K562 (cell line): ENCODE measurements around the gene GDF2. TPM values are rescaled to one million over a fixed set of nuclear protein-coding genes. Genes with fewer than 3 reads are reported as not detected.

Experiments used
- ATAC-seq: fragments of 200-7000 bp; cut with Tn5 transposase; 3 replicates; pipeline ENCODE4 v1.9.1; 2020; ENCODE audit warnings: moderate library complexity
- BruUV-seq: library from RNA; stranded (reverse); fragments of 400-500 nt; replicated peaks from 2 replicates; lab custom pipeline; 2021; lab: Mats Ljungman, UMichigan
- CTCF ChIA-PET: fragments of 300-600 bp; formaldehyde crosslinking; extraction: SDS; loops from one replicate; lab custom pipeline; 2021; ENCODE audit warnings: low intra/inter-chr PET ratio; lab: Yijun Ruan, JAX
- POLR2A ChIA-PET: fragments of 300-600, 350-650 bp; sonication (Branson Sonifier 250); formaldehyde crosslinking; extraction: SDS; loops from one replicate; lab custom pipeline; 2021; ENCODE audit warnings: antibody characterized with exemption, inconsistent platforms; lab: Yijun Ruan, JAX
- DNase-seq, 4 experiments: peaks; one replicate each; pipeline versions ENCODE4 v3.0.0 to v3.0.0-alpha.2; 2011 to 2018; ENCODE audit warnings: low spot score in 3 of 4, mixed read lengths in 3 of 4; ENCODE audit errors: extremely low read depth in 1 of 4
- FAIRE-seq: peaks from 2 replicates; lab custom pipeline; 2011; peaks lifted over from hg19 to GRCh38; lab: Jason Lieb, UNC
- H2AFZ ChIP-seq: 2 replicates; pipeline ENCODE4 v1.6.0; 2011; ENCODE audit warnings: low read depth, low read length, control low read depth, inconsistent platforms
- H3K27ac ChIP-seq: fragments of 200-600 bp; 3 replicates; pipeline ENCODE4 v1.8.0; 2011; ENCODE audit warnings: low read depth, mild to moderate bottlenecking, control low read depth, inconsistent platforms, low read length, moderate library complexity, mixed read lengths; ENCODE audit errors: extremely low read depth
- H3K27me3 ChIP-seq, 2 experiments: fragments of 300-600 bp in 1 of 2; 2 replicates in 1 of 2; 3 replicates in 1 of 2; pipeline versions ENCODE4 v1.6.0 to v1.8.0; 2011; ENCODE audit warnings: inconsistent platforms in 2 of 2, low read length in 2 of 2, mild to moderate bottlenecking in 1 of 2, mixed read lengths in 1 of 2, moderate library complexity in 1 of 2; ENCODE audit not compliant: control insufficient read depth in 2 of 2, insufficient read depth in 2 of 2
- H3K36me3 ChIP-seq: fragments of 300-600 bp; 3 replicates; pipeline ENCODE4 v1.8.0; 2011; ENCODE audit warnings: mild to moderate bottlenecking, low read length, inconsistent platforms; ENCODE audit not compliant: control insufficient read depth, insufficient read depth
- H3K4me1 ChIP-seq, 2 experiments: fragments of 200-600 bp in 1 of 2; replicated peaks in 1 of 2; 2 replicates in 1 of 2; 3 replicates in 1 of 2; pipeline versions ENCODE4 v1.5.1 to v1.8.0; 2011; ENCODE audit warnings: inconsistent platforms in 2 of 2, low read length in 2 of 2, mild to moderate bottlenecking in 1 of 2, mixed read lengths in 1 of 2, moderate library complexity in 1 of 2; ENCODE audit not compliant: control insufficient read depth in 2 of 2, insufficient read depth in 2 of 2
- H3K4me2 ChIP-seq: 2 replicates; pipeline ENCODE4 v1.6.1; 2011; ENCODE audit warnings: low read length, control low read depth, inconsistent platforms, mixed read lengths; ENCODE audit not compliant: insufficient read depth
- H3K4me3 ChIP-seq: fragments of 200-600 bp; sonication (generic), shearing (Covaris generic); 2 replicates; pipeline ENCODE4 v1.5.1; 2016; ENCODE audit warnings: control low read depth, inconsistent platforms
- H3K79me2 ChIP-seq: fragments of 200-600 bp; 3 replicates; pipeline ENCODE4 v1.8.0; 2011; ENCODE audit warnings: low read length, inconsistent platforms; ENCODE audit not compliant: control insufficient read depth, insufficient read depth
- H3K9ac ChIP-seq, 2 experiments: 2 replicates each; pipeline versions ENCODE4 v1.6.0 to v1.6.1; 2011; ENCODE audit warnings: low read depth in 2 of 2, low read length in 2 of 2, control low read depth in 1 of 2, inconsistent platforms in 1 of 2, mild to moderate bottlenecking in 1 of 2, mixed read lengths in 1 of 2; ENCODE audit not compliant: insufficient read depth in 1 of 2
- H3K9me1 ChIP-seq: one replicate; pipeline ENCODE4 v1.6.0; 2011; ENCODE audit warnings: inconsistent platforms, mild to moderate bottlenecking, low read length, moderate library complexity; ENCODE audit not compliant: control insufficient read depth, insufficient read depth
- H3K9me3 ChIP-seq: replicated peaks from 2 replicates; pipeline ENCODE4 v1.5.1; 2011; ENCODE audit warnings: low read depth, low read length, inconsistent platforms; ENCODE audit not compliant: control insufficient read depth, insufficient read depth
- H4K20me1 ChIP-seq: replicated peaks from 2 replicates; pipeline ENCODE4 v1.6.1; 2011; ENCODE audit warnings: low read length, inconsistent platforms, mixed read lengths; ENCODE audit not compliant: control insufficient read depth, insufficient read depth
- CHD2 ChIP-seq: IDR thresholded peaks from 2 replicates; pipeline ENCODE4 v1.6.1; 2011; ENCODE audit warnings: low read depth, low read length
- CHD4 ChIP-seq: fragments of 200-600 bp; sonication (generic); IDR thresholded peaks from 3 replicates; pipeline ENCODE4 v1.6.1; 2012; ENCODE audit warnings: low read depth, mild to moderate bottlenecking, mixed read lengths, low read length, inconsistent platforms; ENCODE audit not compliant: insufficient read depth, insufficient replicate concordance, poor library complexity, severe bottlenecking
- E4F1 ChIP-seq: fragments of 250-450 bp; sonication (Bioruptor Pico); IDR thresholded peaks from 2 replicates; pipeline ENCODE4 v1.5.0; 2021; ENCODE audit warnings: mild to moderate bottlenecking, borderline replicate concordance
- EGR1 ChIP-seq: fragments of 450-650 bp; conservative IDR thresholded peaks from 2 replicates; pipeline ENCODE4 v1.6.1; 2017; ENCODE audit warnings: mild to moderate bottlenecking
- KDM4B ChIP-seq, 2 experiments: fragments of 450-650 bp in 1 of 2; sonication (generic) in 1 of 2; IDR thresholded peaks; 2 replicates each; pipeline ENCODE4 v1.6.1; 2016 to 2017; ENCODE audit warnings: borderline replicate concordance in 2 of 2, antibody characterized with exemption in 1 of 2, low read depth in 1 of 2, mild to moderate bottlenecking in 1 of 2
- LEF1 ChIP-seq: fragments of 450-650 bp; IDR thresholded peaks from 2 replicates; pipeline ENCODE4 v1.6.1; 2016; ENCODE audit warnings: mild to moderate bottlenecking
- NFIC ChIP-seq: fragments of 450-650 bp; IDR thresholded peaks from 2 replicates; pipeline ENCODE4 v1.6.1; 2017; ENCODE audit warnings: mild to moderate bottlenecking, inconsistent platforms
- NFXL1 ChIP-seq: fragments of 450-650 bp; formaldehyde crosslinking; IDR thresholded peaks from 2 replicates; pipeline ENCODE4 v1.4.0; 2021; ENCODE audit warnings: mild to moderate bottlenecking
- NR0B1 ChIP-seq: fragments of 450-650 bp; IDR thresholded peaks from one replicate; pipeline ENCODE4 v1.6.1; 2018; ENCODE audit warnings: mild to moderate bottlenecking, moderate library complexity; ENCODE audit not compliant: partially characterized antibody
- NR2C2 ChIP-seq, 2 experiments: fragments of 200-800 bp in 1 of 2; sonication (Bioruptor generic) in 1 of 2; sonication (generic) in 1 of 2; formaldehyde crosslinking in 1 of 2; IDR thresholded peaks; 2 replicates each; pipeline versions ENCODE4 v1.6.1 to v1.8.0; 2016 to 2022; ENCODE audit warnings: mild to moderate bottlenecking in 1 of 2, missing compliant biosample characterization in 1 of 2, missing genetic modification characterization in 1 of 2, missing genetic modification reagents in 1 of 2
- RHOXF2B ChIP-seq: fragments of 250-450 bp; sonication (Bioruptor Pico); conservative IDR thresholded peaks from 2 replicates; pipeline ENCODE4 v1.5.1; 2021
- SMAD2 ChIP-seq: fragments of 150-350 bp; IDR thresholded peaks from 2 replicates; pipeline ENCODE4 v1.6.1; 2014; ENCODE audit warnings: low read depth, mild to moderate bottlenecking, low read length
- SRSF3 ChIP-seq: fragments of 200-400 bp; formaldehyde crosslinking; IDR thresholded peaks from 2 replicates; pipeline ENCODE4 v1.6.1; 2016; ENCODE audit warnings: mild to moderate bottlenecking, low read length, moderate library complexity; ENCODE audit not compliant: insufficient read depth
- TCF7 ChIP-seq: sonication (generic); IDR thresholded peaks from 2 replicates; pipeline ENCODE4 v1.6.1; 2016; ENCODE audit warnings: antibody characterized with exemption, borderline replicate concordance
- WGBS: fragments of 100-300 bp; shearing (Covaris generic); methylation state at CpG from one replicate; pipeline ENCODE4 v1.1.6; 2016; ENCODE audit warnings: low coverage, mixed read lengths; ENCODE audit not compliant: insufficient coverage; ENCODE audit errors: missing lambda C conversion rate; 5-methylcytosine and 5-hydroxymethylcytosine counted together
- in situ Hi-C: fragments of 300-500 bp; cut with MboI; formaldehyde crosslinking; loops from 4 replicates; pipeline ENCODE4 v1.15.0; 2018; ENCODE audit warnings: inconsistent platforms, mixed read lengths
- intact Hi-C: fragments of 100-400 bp; cut with micrococcal nuclease; formaldehyde crosslinking; loops from 2 replicates; pipeline ENCODE4 v1.14.2; 2022
- polyA plus RNA-seq, 8 experiments: library from polyadenylated mRNA; depleted of rRNA in 4 of 8; stranded (reverse) in 5 of 8; unstranded in 3 of 8; fragments of >200 nt; fragmentation: Nextera tagmentation in 2 of 8; fragmentation: Illumina TruSeq in 1 of 8; extraction: Ambion mirVana in 2 of 8; extraction: Trizol in 1 of 8; gene quantifications; 2 replicates each; pipeline versions ENCODE4 v1.2.1 to v1.2.3, GENCODE V29; 2011 to 2014; ENCODE audit warnings: inconsistent platforms in 1 of 8, missing spikeins in 1 of 8
- total RNA-seq, 7 experiments: library from RNA; depleted of rRNA in 6 of 7; stranded (reverse); fragments of >200 nt in 6 of 7; fragmentation: Illumina TruSeq in 2 of 7; extraction: Trizol in 2 of 7; gene quantifications; 2 replicates each; pipeline versions ENCODE4 v1.2.1 to v1.2.3, GENCODE V29; 2011 to 2021; ENCODE audit warnings: low replicate concordance in 1 of 7
- TF ChIP-seq, protein P1 (sequence below): sonication (generic); formaldehyde crosslinking; IDR thresholded peaks from 2 replicates; pipeline ENCODE4 v1.8.0; 2022; ENCODE audit warnings: mild to moderate bottlenecking, missing genetic modification reagents

GDF2 gene
- total and polyA plus RNA-seq, 9 of the 15 experiments (the other 6 are each of a cell fraction or from before 2014, with no cell fraction given): 0.08 to 0.58 (median 0.27) TPM; not detected in 2

- Histone ChIP-seq H3K9me3 (no peaks in the 10 kb centered on the region), H3K9ac (peak overlapping the region in 1 of 2 experiments; percentile 22; a peak in 1 of 4 replicates), H3K9me1 (no peaks in the 10 kb centered on the region), H3K27ac (no peak overlapping the region), H2AFZ (peak overlapping the region; percentile 6; the same call in 1 of the 2 replicates), H3K4me3 (no peak overlapping the region), H4K20me1 (peaks cover 5% of the 10 kb centered on the region; the same call in 1 of the 2 replicates), H3K4me2 (peak overlapping the region; percentile 40; the same call in 1 of the 2 replicates), H3K36me3 (no peaks in the 10 kb centered on the region), H3K79me2 (no peaks in the 10 kb centered on the region), H3K4me1 (peaks cover 13 to 27% of the 10 kb centered on the region in 2 experiments; a peak in 4 of 5 replicates), H3K27me3 (peaks cover 0 to 6% of the 10 kb centered on the region in 2 experiments; a peak in 3 of 5 replicates)
- ATAC-seq (peak; percentile 93), DNase-seq (peak; percentile 79 to 80 (median 79)), FAIRE-seq (no peak)
- in situ Hi-C loops (loop anchor here (10.0 kb wide), 1 partner anchor 277 kb away; no protein-coding TSS in a partner anchor), intact Hi-C loops (loop anchor here (1.0 to 5.0 kb wide), 3 partner anchors 50 to 287 kb away; no protein-coding TSS in a partner anchor)
- ChIA-PET POLR2A (interaction anchor here (0.9 to 1.1 kb wide), 3 partner anchors 13 to 265 kb away, joined by 3 read pairs; no protein-coding TSS in a partner anchor), CTCF (interaction anchor here (0.6 to 2.3 kb wide), 8 partner anchors 11 to 317 kb away, joined by 3 to 10 read pairs (median 4); no protein-coding TSS in a partner anchor)
- 5% methylated on average over 20 of the region's 20 CpGs for WGBS
- no TSS peak for BruUV-seq
- TF ChIP-seq CHD2 (no peak), EGR1 (peak; percentile 46), LEF1 (no peak), E4F1 (CRISPR knock-in tag) (no peak), NFIC (no peak), RHOXF2B (no peak), TCF7 (no peak), SMAD2 (no peak), NR2C2 (CRISPR knock-in tag; IDR thresholded peaks at IDR 0.05) (0 out of 2 replicates have a peak, but pooled peaks have one; percentile 24), NR2C2 (tag; IDR thresholded peaks at IDR 0.05) (no peak), NR0B1 (no peak), NFXL1 (CRISPR knock-in tag) (no peak), CHD4 (no peak), KDM4B (IDR thresholded peaks at IDR 0.05; ENCODE audit: borderline replicate concordance in 2 of 2, low read depth in 1 of 2) (no peak), SRSF3 (no peak)
- TF ChIP-seq, protein P1, sequence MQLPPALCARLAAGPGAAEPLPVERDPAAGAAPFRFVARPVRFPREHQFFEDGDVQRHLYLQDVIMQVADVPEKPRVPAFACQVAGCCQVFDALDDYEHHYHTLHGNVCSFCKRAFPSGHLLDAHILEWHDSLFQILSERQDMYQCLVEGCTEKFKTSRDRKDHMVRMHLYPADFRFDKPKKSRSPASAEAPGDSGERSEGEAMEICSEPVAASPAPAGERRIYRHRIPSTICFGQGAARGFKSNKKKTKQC (CRISPR knock-in tag): no peak
These were observed 10.2 kb upstream of the GDF2 start for GRCh38 chr10:47311932-47312662.
